ENCODE measurements around the gene AKIRIN1. TPM values are rescaled to one million over a fixed set of nuclear protein-coding genes. Genes with fewer than 3 reads are reported as not detected.
"Not testable (repeated sequence)": the region's sequence is repeated elsewhere in the genome, so short reads cannot be mapped to it uniquely, and the experiment has no call there.

The AKIRIN1 gene
- total RNA-seq, 1 donor from 2014 or later, result 68.6 TPM

- H3K4me1 Mint-ChIP-seq (ENCODE audit: low read depth), result peaks cover 37% of the 10 kb centered on the region
- peak overlapping the region; percentile 45 for H3K27ac Mint-ChIP-seq
- no peak for DNase-seq (ENCODE audit: low spot score)
- H3K9me3 Mint-ChIP-seq, result no peaks in the 10 kb centered on the region
- H3K27me3 Mint-ChIP-seq (ENCODE audit: low read depth), result no peaks in the 10 kb centered on the region
- H3K4me3 Mint-ChIP-seq (ENCODE audit: low read depth), result no peak overlapping the region
- intact Hi-C loops (cut with micrococcal nuclease), result no loop called here
- peaks cover 81% of the 10 kb centered on the region for H3K36me3 Mint-ChIP-seq (ENCODE audit: low read depth)
Observed at GRCh38 chr1:39003281-39003680, 12.2 kb downstream of the AKIRIN1 start.

GRCh38 chr1:39003794-39004193 lies 12.7 kb downstream of the AKIRIN1 start:
- intact Hi-C loops (cut with micrococcal nuclease), result no loop called here

GRCh38 chr1:39006287-39006686 lies 15.2 kb downstream of the AKIRIN1 start:
- H3K27ac Mint-ChIP-seq, result no peak overlapping the region
- intact Hi-C loops (cut with micrococcal nuclease), result no loop called here
- no peak for DNase-seq (ENCODE audit: low spot score)
- no peaks in the 10 kb centered on the region for H3K9me3 Mint-ChIP-seq
- H3K36me3 Mint-ChIP-seq (ENCODE audit: low read depth), result peaks cover 70% of the 10 kb centered on the region
- H3K4me3 Mint-ChIP-seq (ENCODE audit: low read depth), result no peak overlapping the region
- peaks cover 28% of the 10 kb centered on the region for H3K4me1 Mint-ChIP-seq (ENCODE audit: low read depth)
- H3K27me3 Mint-ChIP-seq (ENCODE audit: low read depth), result no peaks in the 10 kb centered on the region

More at GRCh38 chr1:39003794-39004193, 12.7 kb downstream of the AKIRIN1 start:
- DNase-seq (ENCODE audit: low spot score), result no peak
- Mint-ChIP-seq H3K27me3 (ENCODE audit: low read depth) (no peaks in the 10 kb centered on the region), H3K4me3 (ENCODE audit: low read depth) (no peak overlapping the region), H3K27ac (peak overlapping the region; percentile 59), H3K36me3 (ENCODE audit: low read depth) (peaks cover 83% of the 10 kb centered on the region), H3K9me3 (no peaks in the 10 kb centered on the region), H3K4me1 (ENCODE audit: low read depth) (peaks cover 36% of the 10 kb centered on the region)

GRCh38 chr1:39006726-39007645 lies 15.9 kb downstream of the AKIRIN1 start:
- peaks cover 66% of the 10 kb centered on the region for H3K36me3 Mint-ChIP-seq (ENCODE audit: low read depth)
- H3K9me3 Mint-ChIP-seq, result no peaks in the 10 kb centered on the region
- no peak overlapping the region for H3K27ac Mint-ChIP-seq
- no peak for DNase-seq (ENCODE audit: low spot score)
- no peak overlapping the region for H3K4me3 Mint-ChIP-seq (ENCODE audit: low read depth)
- H3K27me3 Mint-ChIP-seq (ENCODE audit: low read depth), result no peaks in the 10 kb centered on the region
- intact Hi-C loops (cut with micrococcal nuclease), result no loop called here
- H3K4me1 Mint-ChIP-seq (ENCODE audit: low read depth), result peaks cover 22% of the 10 kb centered on the region

- intact Hi-C loops (cut with micrococcal nuclease); H3K27ac Mint-ChIP-seq; H3K9me3 Mint-ChIP-seq; DNase-seq (ENCODE audit: low spot score); H3K4me3 Mint-ChIP-seq (ENCODE audit: low read depth); H3K4me1 Mint-ChIP-seq (ENCODE audit: low read depth); H3K27me3 Mint-ChIP-seq (ENCODE audit: low read depth): not testable (repeated sequence)
- peaks cover 18% of the 10 kb centered on the region for H3K36me3 Mint-ChIP-seq (ENCODE audit: low read depth)
Observed at GRCh38 chr1:39014956-39015355, 23.9 kb downstream of the AKIRIN1 start.

GRCh38 chr1:39016604-39017171 lies 25.6 kb downstream of the AKIRIN1 start:
- Mint-ChIP-seq H3K4me1 (ENCODE audit: low read depth) (no peaks in the 10 kb centered on the region), H3K27me3 (ENCODE audit: low read depth) (no peaks in the 10 kb centered on the region), H3K9me3 (no peaks in the 10 kb centered on the region), H3K4me3 (ENCODE audit: low read depth) (no peak overlapping the region), H3K27ac (no peak overlapping the region), H3K36me3 (ENCODE audit: low read depth) (peaks cover 13% of the 10 kb centered on the region)
- DNase-seq (ENCODE audit: low spot score), result no peak
- intact Hi-C loops (cut with micrococcal nuclease), result no loop called here

GRCh38 chr1:39017266-39017665 lies 26.2 kb downstream of the AKIRIN1 start:
- no peaks in the 10 kb centered on the region for H3K9me3 Mint-ChIP-seq
- no peaks in the 10 kb centered on the region for H3K27me3 Mint-ChIP-seq (ENCODE audit: low read depth)
- no peak for DNase-seq (ENCODE audit: low spot score)
- intact Hi-C loops (cut with micrococcal nuclease), result no loop called here
- no peak overlapping the region for H3K27ac Mint-ChIP-seq
- H3K4me3 Mint-ChIP-seq (ENCODE audit: low read depth), result no peak overlapping the region
- H3K4me1 Mint-ChIP-seq (ENCODE audit: low read depth), result no peaks in the 10 kb centered on the region
- H3K36me3 Mint-ChIP-seq (ENCODE audit: low read depth), result peaks cover 8% of the 10 kb centered on the region

- H3K27ac Mint-ChIP-seq; H3K9me3 Mint-ChIP-seq; DNase-seq (ENCODE audit: low spot score); intact Hi-C loops (cut with micrococcal nuclease); H3K36me3 Mint-ChIP-seq (ENCODE audit: low read depth); H3K4me3 Mint-ChIP-seq (ENCODE audit: low read depth); H3K4me1 Mint-ChIP-seq (ENCODE audit: low read depth); H3K27me3 Mint-ChIP-seq (ENCODE audit: low read depth): not testable (repeated sequence)
Observed at GRCh38 chr1:39020494-39020893, 29.4 kb downstream of the AKIRIN1 start.

- Mint-ChIP-seq H3K27ac (no peak overlapping the region), H3K4me3 (ENCODE audit: low read depth) (no peak overlapping the region), H3K4me1 (ENCODE audit: low read depth) (peaks cover 9% of the 10 kb centered on the region)
Observed at GRCh38 chr1:39021426-39021825, 30.4 kb downstream of the AKIRIN1 start.

GRCh38 chr1:39023140-39023539 lies 32.1 kb downstream of the AKIRIN1 start:
- H3K4me1 Mint-ChIP-seq (ENCODE audit: low read depth), result peaks cover 14% of the 10 kb centered on the region
- no peak overlapping the region for H3K27ac Mint-ChIP-seq
- no peak for DNase-seq (ENCODE audit: low spot score)
- intact Hi-C loops (cut with micrococcal nuclease), result no loop called here
- H3K27me3 Mint-ChIP-seq (ENCODE audit: low read depth), result no peaks in the 10 kb centered on the region
- H3K36me3 Mint-ChIP-seq (ENCODE audit: low read depth), result peaks cover 8% of the 10 kb centered on the region
- H3K4me3 Mint-ChIP-seq (ENCODE audit: low read depth), result no peak overlapping the region
- H3K9me3 Mint-ChIP-seq, result no peaks in the 10 kb centered on the region

More at GRCh38 chr1:39021426-39021825, 30.4 kb downstream of the AKIRIN1 start:
- no peak for DNase-seq (ENCODE audit: low spot score)
- H3K36me3 Mint-ChIP-seq (ENCODE audit: low read depth), result peaks cover under 1% of the 10 kb centered on the region
- intact Hi-C loops (cut with micrococcal nuclease), result no loop called here
- H3K27me3 Mint-ChIP-seq (ENCODE audit: low read depth), result no peaks in the 10 kb centered on the region
- H3K9me3 Mint-ChIP-seq, result no peaks in the 10 kb centered on the region

GRCh38 chr1:39026051-39026865 lies 35.2 kb downstream of the AKIRIN1 start, which contains the start of gene NDUFS5:
Gene NDUFS5, plus strand, starts transcription at chr1:39026350. Its CDS starts 2,375 bp downstream, at chr1:39028725.
- intact Hi-C loops (cut with micrococcal nuclease), result loop anchor here (1.0 kb wide), 1 partner anchor 34 kb away; no protein-coding TSS in a partner anchor
- Mint-ChIP-seq H3K36me3 (ENCODE audit: low read depth) (peaks cover 31% of the 10 kb centered on the region), H3K4me1 (ENCODE audit: low read depth) (peaks cover 16% of the 10 kb centered on the region), H3K9me3 (no peaks in the 10 kb centered on the region), H3K4me3 (ENCODE audit: low read depth) (peak within 1 kb of the TSS; percentile 100), H3K27me3 (ENCODE audit: low read depth) (no peaks in the 10 kb centered on the region), H3K27ac (peak within 1 kb of the TSS; percentile 100)
- peak; percentile 79 for DNase-seq (ENCODE audit: low spot score)

- Mint-ChIP-seq H3K4me1 (ENCODE audit: low read depth) (peaks cover 22% of the 10 kb centered on the region), H3K4me3 (ENCODE audit: low read depth) (peak overlapping the region; percentile 100), H3K36me3 (ENCODE audit: low read depth) (peaks cover 39% of the 10 kb centered on the region), H3K9me3 (no peaks in the 10 kb centered on the region), H3K27me3 (ENCODE audit: low read depth) (no peaks in the 10 kb centered on the region), H3K27ac (peak overlapping the region; percentile 100)
- no peak for DNase-seq (ENCODE audit: low spot score)
- intact Hi-C loops (cut with micrococcal nuclease), result loop anchor here (1.0 kb wide), 1 partner anchor 35 kb away; no protein-coding TSS in a partner anchor
Observed at GRCh38 chr1:39026866-39027507, 35.9 kb downstream of the AKIRIN1 start.
